ENCODE results near the gene NUP205.

DNA sequence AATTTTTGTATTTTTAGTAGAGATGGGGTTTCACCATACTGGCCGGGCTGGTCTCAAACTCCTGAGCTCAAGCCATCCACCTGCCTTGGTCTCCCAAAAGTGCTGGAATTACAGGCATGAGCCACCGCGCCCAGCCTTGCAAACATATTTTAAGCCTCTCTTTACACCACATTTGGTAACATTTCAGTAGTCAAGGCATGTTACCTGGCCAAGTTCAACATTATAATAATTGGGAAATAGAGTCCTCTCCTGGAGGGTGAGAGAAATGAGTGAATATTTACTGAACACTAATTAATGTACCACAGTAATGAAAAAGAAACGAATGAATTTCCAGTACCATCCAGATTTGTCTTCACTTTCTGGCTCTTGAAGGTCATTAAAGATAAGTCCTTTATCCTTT lies 37.8 kb upstream of the NUP205 start:
- TF ChIP-seq, protein P1, sequence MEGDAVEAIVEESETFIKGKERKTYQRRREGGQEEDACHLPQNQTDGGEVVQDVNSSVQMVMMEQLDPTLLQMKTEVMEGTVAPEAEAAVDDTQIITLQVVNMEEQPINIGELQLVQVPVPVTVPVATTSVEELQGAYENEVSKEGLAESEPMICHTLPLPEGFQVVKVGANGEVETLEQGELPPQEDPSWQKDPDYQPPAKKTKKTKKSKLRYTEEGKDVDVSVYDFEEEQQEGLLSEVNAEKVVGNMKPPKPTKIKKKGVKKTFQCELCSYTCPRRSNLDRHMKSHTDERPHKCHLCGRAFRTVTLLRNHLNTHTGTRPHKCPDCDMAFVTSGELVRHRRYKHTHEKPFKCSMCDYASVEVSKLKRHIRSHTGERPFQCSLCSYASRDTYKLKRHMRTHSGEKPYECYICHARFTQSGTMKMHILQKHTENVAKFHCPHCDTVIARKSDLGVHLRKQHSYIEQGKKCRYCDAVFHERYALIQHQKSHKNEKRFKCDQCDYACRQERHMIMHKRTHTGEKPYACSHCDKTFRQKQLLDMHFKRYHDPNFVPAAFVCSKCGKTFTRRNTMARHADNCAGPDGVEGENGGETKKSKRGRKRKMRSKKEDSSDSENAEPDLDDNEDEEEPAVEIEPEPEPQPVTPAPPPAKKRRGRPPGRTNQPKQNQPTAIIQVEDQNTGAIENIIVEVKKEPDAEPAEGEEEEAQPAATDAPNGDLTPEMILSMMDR (IDR thresholded peaks at IDR 0.05): no peak
- TF ChIP-seq EP300 (IDR thresholded peaks at IDR 0.05) (no peak), POLR2AphosphoS5 (IDR thresholded peaks at IDR 0.05) (no peak), POLR2A (IDR thresholded peaks at IDR 0.05) (no peak)

Measured in suprapubic skin (tissue), 4 donors.